ENCODE data around the gene MAPK9.
A peak's percentile ranks its signal among the peaks of the same experiment; 100 is the strongest.

MAPK9 gene

DNA sequence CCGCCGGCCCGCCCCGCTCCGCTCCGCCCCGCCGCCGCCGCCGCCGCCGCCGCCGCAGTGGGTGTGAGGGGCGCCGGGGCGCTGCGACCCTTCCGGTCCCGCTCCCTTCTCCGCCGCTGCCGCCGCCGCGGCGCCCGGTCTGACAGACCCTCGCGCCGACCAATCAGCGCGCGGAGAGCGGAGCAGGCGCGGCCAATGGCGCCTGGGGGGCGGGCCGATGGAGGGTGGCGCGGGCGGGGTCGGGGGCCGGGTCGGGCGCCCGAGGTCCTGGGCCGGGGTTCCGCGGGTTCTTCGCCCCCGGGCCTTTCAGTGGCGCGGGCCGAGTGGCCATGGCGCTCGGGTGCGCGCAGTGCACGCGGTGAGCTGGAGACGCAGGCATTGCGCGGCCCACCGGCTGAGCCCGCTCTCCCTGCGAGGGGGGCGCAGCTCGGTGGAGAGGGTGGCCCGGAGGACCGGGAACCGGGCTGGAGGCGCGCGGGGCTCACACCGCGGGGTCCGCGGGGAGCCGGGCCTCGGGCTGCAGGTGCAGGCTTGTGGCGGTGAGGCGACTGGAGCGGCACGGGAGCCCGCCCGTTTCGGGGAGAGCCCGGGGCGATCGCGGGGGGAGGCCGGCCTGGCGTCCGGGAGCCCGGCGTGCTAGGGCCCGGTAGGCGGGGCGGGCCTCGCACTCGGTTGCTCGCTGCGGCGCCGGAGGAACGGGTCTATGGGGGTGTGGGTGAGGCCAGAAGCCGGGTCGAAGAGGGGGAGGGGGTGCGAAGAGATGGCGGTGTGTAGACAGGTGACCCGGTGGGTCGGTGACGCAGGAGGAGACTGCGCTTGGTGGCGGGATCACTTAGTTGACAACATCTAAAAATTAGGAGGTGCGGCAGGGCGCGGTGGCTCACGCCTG, at the start of gene MAPK9:
Gene MAPK9 (minus strand): TSS at position 141 of the 889 bp plus-strand sequence. CDS start 11,522 bp downstream, outside the sequence.
- DNase-seq = peak; percentile 84 to 85

DNA sequence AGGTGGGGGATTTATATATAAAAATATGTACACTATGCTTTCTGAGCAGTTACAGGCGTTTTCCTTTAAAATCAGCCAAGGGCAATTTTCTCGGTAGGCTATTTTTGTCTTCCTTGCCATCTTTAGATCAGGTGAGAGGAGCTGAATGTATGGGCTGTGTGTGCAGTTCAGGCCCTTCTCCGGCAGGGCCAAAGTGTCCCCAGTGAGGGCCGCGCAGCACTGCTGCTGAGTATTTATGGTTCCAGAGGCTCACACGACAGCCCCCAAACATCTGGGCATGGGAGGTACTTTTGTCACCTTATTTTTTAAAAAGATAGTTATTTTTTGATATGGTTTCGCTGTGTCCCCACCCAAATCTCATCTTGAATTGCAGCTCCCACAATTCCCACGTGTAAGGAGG, 49.7 kb upstream of the MAPK9 start:
- no peak for DNase-seq

DNA sequence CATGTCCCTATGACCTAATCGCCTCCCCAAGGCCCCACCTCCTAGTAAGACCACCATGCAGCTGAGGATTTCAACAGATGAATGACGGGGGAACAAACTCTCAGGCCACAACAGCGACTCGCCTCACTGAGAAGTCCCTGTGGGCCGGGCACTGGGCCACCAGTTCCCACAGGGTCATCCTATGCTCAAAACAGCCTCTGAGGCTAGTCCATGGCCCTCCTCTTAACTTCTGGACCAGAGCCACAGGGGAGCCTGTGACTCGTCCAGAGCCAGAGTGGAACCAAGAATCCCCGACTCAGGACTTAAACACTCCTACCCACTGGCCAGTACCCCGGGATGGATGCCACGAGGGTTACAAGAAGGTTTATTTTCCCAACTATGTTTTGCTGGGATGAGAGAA, 49.0 kb upstream of the MAPK9 start:
- DNase-seq = no peak

DNA sequence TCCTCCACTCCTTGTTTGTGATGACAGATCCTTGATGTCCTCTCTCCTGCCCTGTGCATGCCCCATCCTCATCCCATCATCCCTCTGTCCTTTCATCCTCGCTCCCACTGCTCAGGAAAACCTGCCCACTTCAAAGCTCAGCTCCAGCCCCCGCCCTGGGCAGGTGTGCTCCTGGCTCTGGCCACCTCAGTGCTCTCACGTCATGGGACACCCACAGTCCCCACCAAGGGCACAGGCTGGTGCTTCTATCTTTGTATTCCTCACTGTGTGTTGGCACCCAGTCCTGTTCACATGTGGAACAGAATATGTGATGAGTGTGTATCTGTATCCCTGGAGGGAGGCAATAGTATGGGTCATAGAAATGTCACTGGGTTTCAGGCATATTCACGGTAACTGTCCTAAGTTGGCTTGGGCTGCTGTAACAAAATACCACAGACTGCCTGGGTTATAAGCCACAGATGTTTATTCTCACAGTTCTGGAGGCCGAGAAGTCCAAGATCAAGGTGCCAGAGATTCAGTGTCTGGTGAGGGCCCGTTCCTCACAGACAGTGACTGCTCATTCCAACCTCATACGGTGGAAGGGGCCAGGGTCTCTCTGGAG, 47.8 kb upstream of the MAPK9 start:
- DNase-seq = no peak

DNA sequence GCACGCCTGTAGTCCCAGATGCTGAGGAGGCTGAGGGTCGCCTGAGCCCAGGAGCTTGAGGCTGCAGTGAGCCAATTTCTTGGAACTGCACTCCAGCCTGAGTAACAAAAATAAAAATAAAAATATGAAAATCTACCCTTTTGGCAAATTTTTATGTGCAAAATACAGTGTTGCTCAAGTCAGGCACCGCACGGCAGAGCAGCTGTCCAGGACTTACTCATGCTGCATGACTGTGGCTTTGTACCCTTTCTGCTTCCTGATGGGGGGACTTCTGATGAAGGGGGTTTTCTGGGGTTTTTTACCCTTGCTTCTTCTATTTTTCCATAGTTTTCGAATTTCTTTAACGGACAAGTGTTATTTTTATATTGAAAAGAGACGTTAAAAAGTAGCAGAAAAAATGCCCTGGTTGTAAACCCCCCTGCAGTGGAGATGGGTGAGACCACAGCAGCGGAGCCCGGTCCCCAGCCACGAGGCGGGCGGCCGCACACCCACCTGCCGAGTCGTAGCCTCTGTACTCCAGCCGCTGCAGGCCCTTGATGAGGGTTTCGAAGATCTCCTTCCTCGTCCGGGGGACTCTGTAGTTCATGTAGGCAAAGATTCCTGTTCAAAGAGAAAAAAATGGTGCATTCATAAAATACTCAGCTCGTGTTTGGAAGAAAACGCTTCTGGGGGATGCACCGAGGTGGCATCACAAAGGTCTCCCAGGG, 46.3 kb upstream of the MAPK9 start:
- no peak for DNase-seq

DNA sequence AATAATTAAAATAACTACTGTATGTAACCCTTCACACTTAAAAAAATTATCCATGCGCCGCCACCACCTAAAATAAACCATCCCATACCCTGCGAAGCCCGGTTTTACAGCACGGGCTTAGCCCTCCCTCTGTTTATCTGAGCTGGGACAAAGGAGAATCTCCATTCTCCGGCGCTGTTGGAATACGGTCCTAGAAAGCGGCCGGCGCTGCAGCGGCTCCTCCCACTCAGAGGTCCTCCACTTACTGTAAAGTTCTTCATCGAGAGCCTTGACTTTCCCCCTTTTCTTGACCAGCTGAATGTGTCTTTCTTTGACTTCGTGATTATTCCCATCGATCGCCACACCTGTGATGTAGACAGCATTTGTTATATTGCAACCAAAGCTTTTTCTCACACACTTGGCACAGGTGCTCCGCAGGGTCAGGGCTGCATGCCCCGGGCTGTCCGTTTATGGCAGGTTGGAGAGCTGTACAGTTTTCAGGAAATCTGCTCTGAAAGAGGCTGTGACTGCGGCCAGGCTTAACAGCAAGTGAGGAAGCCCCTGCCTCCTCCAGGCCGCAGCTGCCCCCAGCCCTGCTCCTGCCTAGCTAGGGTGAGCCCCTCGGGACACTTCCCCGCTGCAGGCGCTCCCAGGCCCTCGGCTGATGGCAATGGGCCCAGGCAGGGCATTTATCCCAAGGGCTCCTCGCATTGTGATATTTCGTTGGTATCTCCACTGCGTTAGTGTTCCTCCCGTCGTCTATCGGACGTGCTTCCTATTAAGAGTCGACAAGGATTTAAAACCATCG, 44.5 kb upstream of the MAPK9 start:
- no peak for DNase-seq

DNA sequence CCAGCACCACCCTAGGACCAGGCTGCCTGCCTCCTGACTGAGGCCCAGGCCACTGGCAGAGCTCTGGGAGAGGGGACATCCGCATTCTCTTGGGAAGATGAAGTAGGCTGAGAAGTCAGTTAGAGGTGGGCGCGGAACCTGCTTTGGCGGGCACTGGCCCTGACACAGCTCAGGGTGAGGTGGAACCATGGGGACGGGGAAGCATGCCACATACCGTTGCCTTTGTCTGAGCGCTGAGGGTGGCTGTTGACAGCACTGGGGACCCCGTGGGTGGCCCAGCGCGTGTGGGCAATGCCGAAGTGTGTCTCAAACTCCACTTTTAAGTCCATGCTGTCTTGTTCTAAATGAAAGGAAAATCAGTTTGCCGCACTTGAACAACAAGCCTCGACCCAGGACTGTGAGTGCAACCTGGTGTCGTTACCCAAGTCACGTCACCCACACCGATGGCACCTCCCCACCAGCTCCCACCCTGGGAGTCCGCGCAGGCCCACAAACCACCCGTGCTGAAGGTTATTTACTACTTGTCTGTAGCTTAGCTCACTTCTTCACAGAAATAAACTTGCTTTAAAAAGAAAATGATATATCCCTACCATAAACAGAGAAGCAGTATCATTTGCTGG, 43.8 kb upstream of the MAPK9 start:
- no peak for DNase-seq

DNA sequence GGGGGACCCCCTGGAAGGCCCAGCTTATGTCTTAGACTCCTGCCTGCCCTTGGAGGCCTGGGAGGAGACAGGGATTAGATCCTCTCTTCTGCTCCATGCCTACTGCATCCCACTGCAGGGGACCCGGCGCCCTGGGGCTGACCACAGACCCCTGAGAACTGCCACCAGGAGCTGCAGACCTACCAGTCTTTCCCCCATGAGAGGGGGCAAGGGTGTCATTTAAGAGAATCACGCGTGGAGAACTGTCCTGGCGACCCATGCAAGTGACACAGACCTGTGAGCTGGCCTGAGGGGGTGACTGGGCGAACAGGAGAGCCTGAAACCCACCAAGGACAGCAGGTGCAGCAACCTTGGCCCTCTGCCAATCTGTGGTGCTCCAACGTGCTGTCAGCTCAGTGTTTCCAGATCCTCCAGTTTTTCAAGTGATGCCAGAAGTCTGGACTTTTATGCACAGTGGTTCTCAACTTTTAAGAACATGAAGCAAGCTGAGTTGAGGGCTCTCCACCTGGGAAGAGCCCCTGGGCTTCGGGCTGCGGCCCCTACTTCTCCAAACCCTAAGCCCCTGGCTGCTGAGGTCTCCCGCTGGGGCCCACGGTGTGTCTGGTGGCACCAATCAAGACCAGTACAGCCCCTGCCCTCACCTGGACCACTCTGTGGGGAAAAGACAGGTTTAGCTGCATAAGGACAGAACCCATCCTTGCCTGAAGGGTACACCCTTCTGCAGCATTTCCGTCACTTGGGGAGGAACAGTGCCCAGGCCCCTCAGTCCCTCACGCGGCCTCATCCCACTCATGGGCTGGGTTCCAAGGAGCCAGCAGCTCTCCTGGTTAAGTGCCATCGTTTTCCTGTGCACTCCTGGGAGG, 43.1 kb upstream of the MAPK9 start:
- DNase-seq = no peak

DNA sequence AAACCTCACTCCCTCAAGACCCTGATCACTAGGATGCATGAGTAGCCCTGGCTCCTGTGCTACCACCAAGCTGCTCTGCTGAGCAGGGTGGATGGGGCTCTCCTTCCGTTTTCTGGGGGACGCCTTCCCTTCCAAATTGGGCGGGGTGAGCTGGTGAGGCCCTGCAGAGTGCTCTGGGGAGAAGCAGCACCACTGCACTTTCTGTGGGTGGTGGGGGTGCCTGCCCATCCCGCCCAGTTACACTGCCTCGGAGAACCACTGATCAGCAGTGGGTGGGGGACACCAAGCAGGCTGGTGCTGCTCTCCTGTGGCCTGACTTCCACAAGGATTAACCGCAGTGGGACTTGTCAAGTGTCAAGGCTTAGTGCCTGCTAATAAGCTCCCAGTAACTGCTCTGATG, 42.3 kb upstream of the MAPK9 start:
- DNase-seq = no peak

DNA sequence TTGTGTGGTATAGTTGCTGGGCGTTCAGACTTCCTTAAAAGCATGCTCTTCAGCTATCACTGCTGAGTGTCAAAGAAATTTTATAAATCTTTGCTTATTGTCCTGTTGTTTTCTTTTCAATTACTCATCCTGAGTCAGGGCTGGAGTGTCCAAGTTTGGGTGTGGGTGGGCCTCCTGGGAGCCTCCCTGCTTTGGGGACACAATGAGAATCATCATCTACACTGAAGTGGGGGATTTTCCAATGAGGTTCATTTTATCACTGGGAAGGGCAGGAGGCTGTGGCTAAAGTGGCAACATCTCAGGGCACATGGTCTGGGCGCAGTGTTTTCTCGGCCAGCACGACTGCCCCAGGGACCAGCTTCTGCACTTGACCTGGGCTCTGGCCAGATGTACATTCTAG, 41.8 kb upstream of the MAPK9 start:
- DNase-seq = no peak

DNA sequence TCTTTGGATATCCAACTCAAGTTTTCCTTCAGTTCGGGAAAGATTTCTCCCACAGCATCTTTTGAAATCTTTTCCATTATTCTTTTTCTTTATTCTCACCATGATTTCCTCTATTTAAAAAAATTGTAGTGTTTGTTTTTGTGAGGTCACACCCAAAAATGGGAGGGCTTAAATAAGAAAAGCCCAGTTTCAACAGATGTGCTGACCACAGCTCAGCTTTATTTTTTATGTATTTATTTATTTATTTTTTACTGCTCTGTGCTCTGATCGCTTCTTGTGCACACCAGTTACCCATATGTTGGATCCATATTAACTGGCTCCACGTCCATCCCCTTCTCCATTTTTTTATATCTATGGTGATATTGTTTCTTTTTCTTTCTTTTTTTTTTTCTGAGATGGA, 41.0 kb upstream of the MAPK9 start:
- DNase-seq = no peak

DNA sequence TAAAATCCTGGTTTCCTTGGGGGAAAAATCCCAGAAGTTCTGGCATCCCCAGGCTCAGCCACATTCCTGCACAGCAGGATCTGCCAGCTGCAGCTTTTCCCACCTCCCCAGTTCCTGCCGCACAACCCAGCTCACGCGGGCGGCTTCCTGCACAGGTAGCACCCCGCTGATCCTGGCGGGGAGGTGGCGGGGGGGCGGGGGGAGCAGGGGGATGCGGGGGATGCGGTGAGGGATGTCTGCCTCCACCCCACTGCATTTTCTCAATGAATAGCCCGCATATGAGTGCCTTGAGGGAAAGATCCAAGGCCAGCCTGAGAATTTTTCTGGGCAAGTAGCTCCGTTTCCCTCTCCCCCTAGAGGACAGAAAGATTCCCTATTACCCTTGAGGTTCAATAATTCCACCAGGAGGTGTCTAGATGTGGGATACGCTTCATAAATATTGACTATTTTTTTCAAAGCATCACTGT, 40.2 kb upstream of the MAPK9 start:
- no peak for DNase-seq

DNA sequence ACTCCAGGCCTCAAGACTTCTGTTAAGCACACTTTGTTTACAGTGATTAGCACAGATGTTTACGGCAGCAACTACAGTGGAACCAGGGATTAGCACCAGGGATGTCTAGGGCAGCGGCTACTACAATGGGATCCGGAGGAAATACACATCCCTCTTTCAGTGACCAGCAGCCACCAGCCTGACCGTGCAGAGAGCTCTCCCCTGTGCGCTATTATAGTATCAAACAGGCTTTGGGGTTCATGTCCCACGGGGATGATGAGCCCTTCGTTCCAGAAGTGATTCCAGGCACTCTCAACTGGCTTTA, 39.7 kb upstream of the MAPK9 start:
- no peak for DNase-seq

DNA sequence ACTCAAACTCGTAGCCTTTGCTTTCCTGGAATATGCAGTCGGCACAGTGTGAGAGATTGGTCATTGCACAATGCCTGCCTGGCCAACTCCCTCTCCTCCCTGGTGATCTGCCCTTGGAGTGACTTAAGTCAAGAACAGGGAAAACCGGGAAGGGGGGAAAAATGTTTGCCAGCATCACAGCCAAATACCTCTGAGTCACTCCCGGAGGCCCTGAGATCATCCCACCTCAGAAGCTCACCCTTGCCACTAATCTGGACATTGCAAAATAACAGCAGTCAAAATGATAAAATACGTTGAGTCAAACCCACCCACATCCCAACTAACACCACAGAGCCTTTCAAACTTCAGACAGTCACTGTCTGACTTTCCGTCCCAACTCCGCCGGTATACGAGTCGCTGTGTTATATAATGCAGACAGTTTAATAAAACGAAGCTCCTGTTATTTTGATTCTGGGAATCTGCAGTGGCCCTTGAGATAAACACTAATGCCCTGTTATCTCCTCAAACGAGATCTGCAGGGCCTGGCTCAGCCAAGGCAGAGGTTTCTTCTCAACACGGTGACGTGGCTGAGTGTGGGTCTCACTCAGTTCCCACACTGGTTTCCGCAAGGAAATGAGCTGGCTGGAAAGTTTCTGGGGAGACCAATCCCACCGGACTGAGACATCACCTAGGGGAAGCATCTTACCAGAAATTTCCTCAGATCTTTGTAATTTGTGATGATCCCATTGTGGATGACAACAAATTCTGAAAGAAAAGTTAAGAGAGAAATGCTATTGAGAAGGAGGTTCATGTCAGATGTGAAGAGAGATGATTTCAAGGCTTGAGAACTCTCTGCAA, 39.1 kb upstream of the MAPK9 start:
- no peak for DNase-seq

DNA sequence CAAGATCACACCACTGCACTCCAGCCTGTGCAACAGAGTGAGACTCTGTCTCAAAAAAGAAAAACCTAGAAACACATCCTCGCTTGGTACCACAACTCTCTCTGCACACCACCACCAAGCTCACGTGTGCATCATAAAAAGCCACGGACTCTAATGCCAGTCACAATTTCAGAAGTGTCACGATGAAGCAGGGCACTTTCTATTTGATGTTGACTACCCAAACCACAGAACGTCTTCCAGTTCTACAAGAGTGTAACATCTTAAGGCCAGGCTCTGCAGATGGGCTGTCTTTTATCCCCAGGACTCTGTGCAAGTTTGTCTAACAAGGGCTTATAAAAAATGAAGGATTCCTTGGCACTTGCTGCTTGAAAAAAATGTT, 38.4 kb upstream of the MAPK9 start:
- no peak for DNase-seq

DNA sequence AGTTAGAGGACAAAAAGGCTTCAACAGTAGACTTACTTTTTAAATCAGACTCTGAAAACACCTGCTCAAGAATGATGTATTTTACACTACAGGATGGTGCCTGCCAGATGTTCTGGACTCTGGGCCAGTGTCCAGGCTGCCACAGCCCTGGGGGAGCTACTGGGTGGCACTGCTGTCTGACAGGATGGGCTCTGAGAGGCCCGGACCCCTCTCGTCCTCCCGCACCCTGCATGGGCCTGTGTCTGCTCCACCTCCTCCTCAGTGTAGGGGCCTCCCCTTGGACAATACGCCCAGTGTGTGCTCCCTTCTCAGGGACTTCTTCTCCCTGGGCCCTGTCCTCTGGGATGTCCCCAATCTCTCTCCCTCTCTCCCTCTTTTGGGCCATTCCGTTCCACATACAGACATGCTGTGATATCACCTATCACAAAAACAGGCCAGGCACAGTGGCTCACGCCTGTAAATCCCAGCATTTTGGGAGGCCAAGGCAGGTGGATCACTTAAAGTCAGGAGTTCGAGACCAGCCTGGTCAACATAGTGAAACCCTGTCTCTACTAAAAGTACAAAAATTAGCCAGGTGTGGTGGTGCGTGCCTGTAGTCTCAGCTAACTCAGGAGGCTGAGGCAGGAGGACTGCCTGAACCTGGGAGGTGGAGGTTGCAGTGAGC, 37.9 kb upstream of the MAPK9 start:
- DNase-seq = no peak

DNA sequence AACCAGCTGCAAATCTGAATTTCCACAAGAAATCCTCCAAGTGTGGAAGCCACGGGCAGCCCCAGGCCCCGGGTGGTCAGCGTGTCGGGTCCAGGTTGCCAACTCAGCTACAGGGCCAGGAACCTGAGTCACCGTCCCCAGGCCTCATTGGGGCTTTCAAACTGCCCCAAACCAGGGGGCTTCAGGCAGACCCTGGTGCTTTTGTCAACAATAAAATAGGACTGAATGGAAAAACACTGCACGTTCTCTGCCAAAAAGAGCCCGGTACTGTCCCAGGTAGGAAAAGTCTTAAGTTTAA, 37.2 kb upstream of the MAPK9 start:
- no peak for DNase-seq

DNA sequence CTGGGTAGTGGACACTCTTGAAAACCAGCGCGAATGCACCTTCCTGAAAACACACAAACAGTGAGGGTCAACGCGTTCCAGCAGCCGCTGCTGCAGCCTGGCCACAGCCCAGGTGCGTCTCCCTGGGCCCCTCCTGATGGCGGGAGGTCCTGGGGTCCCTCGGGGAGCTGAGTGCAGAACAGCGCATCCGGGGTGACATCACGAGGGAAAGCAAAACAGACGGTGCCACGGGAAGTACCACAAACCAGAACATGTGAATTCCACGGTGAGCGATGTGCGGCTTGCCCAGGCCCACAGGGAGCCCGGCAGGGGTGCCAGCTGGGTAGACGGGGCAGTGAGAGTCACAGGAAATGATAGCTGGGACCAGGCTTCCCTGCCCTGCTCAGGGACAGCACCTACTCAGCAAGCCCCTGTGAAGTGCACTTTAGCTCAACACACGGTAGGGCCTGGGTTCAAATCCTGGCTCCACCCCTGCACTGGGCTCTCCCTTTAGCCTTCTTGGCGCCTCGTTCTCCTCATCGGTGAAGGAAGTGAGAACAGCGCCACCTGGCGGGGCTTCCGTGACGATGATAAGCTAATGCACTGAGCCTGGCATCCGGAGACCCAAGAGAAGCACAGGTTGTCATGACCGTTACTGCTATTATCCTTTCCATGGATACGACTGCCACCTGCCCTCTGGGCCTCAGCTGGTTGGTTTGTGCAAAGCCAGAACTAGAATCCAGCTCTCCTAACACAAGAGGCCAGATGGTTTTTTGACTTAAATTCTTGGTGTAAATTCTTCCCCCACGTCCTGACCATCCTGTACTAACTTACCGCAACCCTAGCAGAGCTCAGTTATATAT, 36.6 kb upstream of the MAPK9 start:
- DNase-seq = peak; percentile 81 to 85

DNA sequence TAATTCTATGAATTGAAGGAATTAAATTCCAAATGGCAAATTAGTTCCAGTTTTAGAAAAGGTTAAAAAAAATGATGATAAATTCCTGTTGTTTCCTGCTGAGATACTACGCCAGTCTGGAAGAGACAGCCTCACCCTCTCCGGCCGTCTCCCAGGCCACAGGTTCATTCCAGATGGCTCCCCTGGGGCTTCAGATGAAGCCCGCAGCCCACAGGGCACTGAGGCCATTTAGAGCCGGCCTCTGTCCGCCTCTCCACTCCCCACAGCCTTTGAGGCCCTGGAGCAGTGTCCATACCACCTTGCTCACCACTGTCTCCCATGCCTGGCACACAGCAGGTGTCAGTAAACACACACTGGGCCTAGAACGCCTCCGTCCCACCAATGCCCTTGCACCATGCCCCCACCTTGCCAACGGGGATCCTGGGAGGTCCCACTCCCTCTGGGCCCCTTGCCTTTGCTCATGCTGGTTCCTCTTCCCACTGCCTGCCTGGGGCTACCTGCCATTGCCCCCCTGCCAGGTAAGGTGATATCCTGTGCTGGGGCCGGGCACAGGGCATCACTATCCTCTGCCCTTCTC, 35.2 kb upstream of the MAPK9 start:
- no peak for DNase-seq
